H9 (cell line): ENCODE data around the gene TMEM14B. TPM values are rescaled to one million over a fixed set of nuclear protein-coding genes. Genes with fewer than 3 reads are reported as not detected.

Experiments used
- DNase-seq: peaks from one replicate; pipeline ENCODE4 v3.0.0-alpha.2; 2017
- H2AFZ ChIP-seq: one replicate; pipeline ENCODE4 v1.6.1; 2013; ENCODE audit warnings: mild to moderate bottlenecking, low read length, control low read depth, moderate library complexity
- H2AK5ac ChIP-seq: 2 replicates; pipeline ENCODE4 v1.6.1; 2013; ENCODE audit warnings: low read length, control low read depth, mixed read lengths; ENCODE audit not compliant: insufficient read length
- H2BK120ac ChIP-seq: one replicate; pipeline ENCODE4 v1.6.1; 2013; ENCODE audit warnings: low read depth, mild to moderate bottlenecking, low read length, control low read depth, inconsistent platforms; ENCODE audit not compliant: poor library complexity, severe bottlenecking
- H2BK12ac ChIP-seq: 2 replicates; pipeline ENCODE4 v1.6.1; 2013; ENCODE audit warnings: low read length, control low read depth, mixed read lengths, low read depth; ENCODE audit not compliant: insufficient read length
- H2BK15ac ChIP-seq: 2 replicates; pipeline ENCODE4 v1.6.1; 2013; ENCODE audit warnings: low read depth, low read length, control low read depth
- H2BK20ac ChIP-seq: one replicate; pipeline ENCODE4 v1.6.1; 2013; ENCODE audit warnings: low read depth, mild to moderate bottlenecking, low read length, control low read depth, inconsistent platforms; ENCODE audit not compliant: poor library complexity, severe bottlenecking
- H2BK5ac ChIP-seq: 2 replicates; pipeline ENCODE4 v1.6.1; 2013; ENCODE audit warnings: low read length, control low read depth, mixed read lengths; ENCODE audit not compliant: insufficient read length
- H3K14ac ChIP-seq: 2 replicates; pipeline ENCODE4 v1.6.1; 2013; ENCODE audit warnings: low read length, control low read depth; ENCODE audit not compliant: insufficient read depth
- H3K18ac ChIP-seq: 2 replicates; pipeline ENCODE4 v1.6.1; 2013; ENCODE audit warnings: low read depth, mild to moderate bottlenecking, mixed read lengths, low read length, control low read depth; ENCODE audit not compliant: insufficient read length
- H3K23ac ChIP-seq: 2 replicates; pipeline ENCODE4 v1.6.1; 2013; ENCODE audit warnings: low read length, control low read depth, mixed read lengths, low read depth; ENCODE audit not compliant: insufficient read length
- H3K23me2 ChIP-seq: 2 replicates; pipeline ENCODE4 v1.6.1; 2013; ENCODE audit warnings: low read depth, mild to moderate bottlenecking, mixed read lengths, low read length, control low read depth; ENCODE audit not compliant: insufficient read length, poor library complexity, severe bottlenecking
- H3K27ac ChIP-seq: 2 replicates; pipeline ENCODE4 v1.5.1; 2013; ENCODE audit warnings: low read length, control low read depth, mixed read lengths, low read depth; ENCODE audit not compliant: insufficient read length
- H3K27me3 ChIP-seq: 2 replicates; pipeline ENCODE4 v1.6.1; 2013; ENCODE audit warnings: low read length, control low read depth, inconsistent platforms; ENCODE audit not compliant: insufficient read depth
- H3K4ac ChIP-seq: 2 replicates; pipeline ENCODE4 v1.6.1; 2013; ENCODE audit warnings: low read depth, mild to moderate bottlenecking, control low read depth, inconsistent platforms, low read length, moderate library complexity
- H3K4me1 ChIP-seq: 2 replicates; pipeline ENCODE4 v1.6.1; 2013; ENCODE audit warnings: low read length, control low read depth, inconsistent platforms; ENCODE audit not compliant: insufficient read depth
- H3K4me2 ChIP-seq: 2 replicates; pipeline ENCODE4 v1.6.1; 2013; ENCODE audit warnings: low read length, control low read depth, mixed read lengths; ENCODE audit not compliant: insufficient read length, insufficient read depth
- H3K56ac ChIP-seq: 2 replicates; pipeline ENCODE4 v1.6.1; 2013; ENCODE audit warnings: low read depth, mild to moderate bottlenecking, mixed read lengths, low read length, control low read depth; ENCODE audit not compliant: insufficient read length
- H3K79me1 ChIP-seq: 2 replicates; pipeline ENCODE4 v1.6.1; 2013; ENCODE audit warnings: low read depth, mild to moderate bottlenecking, moderate library complexity, low read length, control low read depth, inconsistent platforms; ENCODE audit not compliant: insufficient read depth, poor library complexity, severe bottlenecking
- H3K79me2 ChIP-seq: 2 replicates; pipeline ENCODE4 v1.6.1; 2013; ENCODE audit warnings: low read length, control low read depth, inconsistent platforms; ENCODE audit not compliant: insufficient read depth
- H3K9ac ChIP-seq: 2 replicates; pipeline ENCODE4 v1.6.1; 2013; ENCODE audit warnings: low read length, control low read depth, mixed read lengths; ENCODE audit not compliant: insufficient read length; ENCODE audit errors: extremely low read depth
- H3K9me3 ChIP-seq: one replicate; pipeline ENCODE4 v1.6.1; 2013; ENCODE audit warnings: low read depth, low read length, inconsistent platforms; ENCODE audit not compliant: control insufficient read depth
- H3T11ph ChIP-seq: one replicate; pipeline ENCODE4 v1.6.1; 2013; ENCODE audit warnings: mild to moderate bottlenecking, low read length, control low read depth, inconsistent platforms
- H4K20me1 ChIP-seq: one replicate; pipeline ENCODE4 v1.6.1; 2013; ENCODE audit not compliant: control insufficient read depth, insufficient read length, insufficient read depth
- H4K5ac ChIP-seq: 2 replicates; pipeline ENCODE4 v1.6.1; 2013; ENCODE audit warnings: low read depth, mild to moderate bottlenecking, mixed read lengths, low read length, control low read depth; ENCODE audit not compliant: insufficient read length
- H4K8ac ChIP-seq: replicated peaks from 2 replicates; pipeline ENCODE4 v1.6.1; 2013; ENCODE audit warnings: low read length, control low read depth, mixed read lengths, low read depth; ENCODE audit not compliant: insufficient read length
- H4K91ac ChIP-seq: 2 replicates; pipeline ENCODE4 v1.6.1; 2013; ENCODE audit warnings: low read depth, mild to moderate bottlenecking, moderate library complexity, mixed read lengths, low read length, control low read depth; ENCODE audit not compliant: insufficient read length
- H3K27ac Mint-ChIP-seq, 3 experiments: 2 replicates in 2 of 3; 3 replicates in 1 of 3; pipeline ENCODE4 v1.8.0; 2020 to 2021; ENCODE audit warnings: mixed read lengths in 3 of 3, mild to moderate bottlenecking in 1 of 3, moderate library complexity in 1 of 3
- H3K27me3 Mint-ChIP-seq: 2 replicates; pipeline ENCODE4 v1.8.0; 2021; ENCODE audit warnings: low read depth, mild to moderate bottlenecking, moderate library complexity, mixed read lengths
- H3K36me3 Mint-ChIP-seq, 3 experiments: 2 replicates in 2 of 3; 3 replicates in 1 of 3; pipeline ENCODE4 v1.8.0; 2020 to 2021; ENCODE audit warnings: low read depth in 3 of 3, mixed read lengths in 3 of 3; ENCODE audit not compliant: insufficient read depth in 1 of 3
- H3K4me1 Mint-ChIP-seq, 2 experiments: 2 replicates each; pipeline ENCODE4 v1.8.0; 2020; ENCODE audit warnings: mixed read lengths in 2 of 2
- H3K4me3 Mint-ChIP-seq, 2 experiments: 2 replicates in 1 of 2; 3 replicates in 1 of 2; pipeline ENCODE4 v1.8.0; 2020 to 2021; ENCODE audit warnings: mild to moderate bottlenecking in 2 of 2, mixed read lengths in 2 of 2, moderate library complexity in 1 of 2
- H3K9me3 Mint-ChIP-seq, 2 experiments: 2 replicates in 1 of 2; 3 replicates in 1 of 2; pipeline ENCODE4 v1.8.0; 2020; ENCODE audit warnings: mild to moderate bottlenecking in 2 of 2, mixed read lengths in 2 of 2, moderate library complexity in 1 of 2
- CTCF ChIP-seq: fragments of 200-600 bp; sonication (generic); conservative IDR thresholded peaks from 3 replicates; pipeline ENCODE4 v1.8.0; 2021; ENCODE audit warnings: antibody characterized with exemption, mild to moderate bottlenecking
- WGBS: extraction: QIAGEN DNeasy Blood & Tissue Kit; methylation state at CpG from one replicate; pipeline ENCODE4 v1.1.7; 2013; ENCODE audit warnings: missing lambda C conversion rate, low lambda C conversion rate, mixed read lengths; ENCODE audit not compliant: insufficient read length; ENCODE audit errors: extremely low coverage; 5-methylcytosine and 5-hydroxymethylcytosine counted together
- total RNA-seq: library from RNA; stranded (reverse); gene quantifications from 2 replicates; pipeline ENCODE4 v1.2.1, GENCODE V29; 2021

Gene TMEM14B
- total RNA-seq, 1 experiment from 2014 or later, result 107 TPM

GRCh38 chr6:10742251-10742650 lies 5.4 kb upstream of the TMEM14B start:
- Histone ChIP-seq H2BK15ac (no peak overlapping the region), H4K5ac (no peak overlapping the region), H3K18ac (no peak overlapping the region), H3K27me3 (no peaks in the 10 kb centered on the region), H3T11ph (no peak overlapping the region), H2BK12ac (no peak overlapping the region), H3K4me1 (no peaks in the 10 kb centered on the region), H2BK20ac (no peak overlapping the region), H3K27ac (no peak overlapping the region), H4K8ac (no peak overlapping the region), H4K91ac (no peak overlapping the region), H3K4ac (no peak overlapping the region), H3K79me1 (no peaks in the 10 kb centered on the region), H2AK5ac (no peak overlapping the region), H2BK120ac (no peak overlapping the region), H3K9ac (no peak overlapping the region), H3K23me2 (no peaks in the 10 kb centered on the region), H2BK5ac (no peak overlapping the region), H3K14ac (no peak overlapping the region), H3K9me3 (no peaks in the 10 kb centered on the region), H4K20me1 (no peaks in the 10 kb centered on the region), H3K56ac (no peak overlapping the region), H2AFZ (no peak overlapping the region), H3K23ac (no peak overlapping the region), H3K4me2 (no peak overlapping the region), H3K79me2 (no peaks in the 10 kb centered on the region)
- no CpG with 5 or more reads among the region's 12 CpGs for WGBS
- Mint-ChIP-seq H3K36me3 (peaks cover 0 to 6% (median 0%) of the 10 kb centered on the region in 3 experiments; a peak in 2 of 7 replicates), H3K27me3 (no peaks in the 10 kb centered on the region), H3K4me3 (no peak overlapping the region), H3K4me1 (peaks cover 15 to 18% of the 10 kb centered on the region in 2 experiments), H3K27ac (no peak overlapping the region; a peak in 2 of 7 replicates), H3K9me3 (no peaks in the 10 kb centered on the region; a peak in 1 of 5 replicates)
- no peak for DNase-seq
- no peak for TF ChIP-seq CTCF
